SK-N-SH (cell line): ENCODE measurements around the gene RLF. TPM values are rescaled to one million over a fixed set of nuclear protein-coding genes. Genes with fewer than 3 reads are reported as not detected.

Experiments used
- CTCF ChIA-PET: fragments of 300-600, 350-600 bp; formaldehyde crosslinking; extraction: SDS; loops from one replicate; lab custom pipeline; 2021; lab: Yijun Ruan, JAX
- POLR2A ChIA-PET: fragments of 350-600 bp; sonication (Branson Sonifier 250); formaldehyde crosslinking; extraction: SDS; loops from one replicate; lab custom pipeline; 2020; ENCODE audit warnings: antibody characterized with exemption, inconsistent platforms; lab: Yijun Ruan, JAX
- DNase-seq: peaks from one replicate; pipeline ENCODE4 v3.0.0; 2012
- H2AFZ ChIP-seq: fragments of 200-600 bp; sonication (generic); 2 replicates; pipeline ENCODE4 v1.8.1; 2016; ENCODE audit warnings: antibody characterized with exemption, mild to moderate bottlenecking, low read depth
- H3F3A ChIP-seq: fragments of 200-600 bp; sonication (generic); replicated peaks from 2 replicates; pipeline ENCODE3; 2016; ENCODE audit warnings: antibody characterized with exemption, mild to moderate bottlenecking; ENCODE audit not compliant: insufficient read depth
- H3K27ac ChIP-seq, 2 experiments: fragments of 200-500 bp in 1 of 2; fragments of 200-600 bp in 1 of 2; sonication (Bioruptor generic) in 1 of 2; sonication (generic), shearing (Covaris generic) in 1 of 2; 2 replicates each; pipeline versions ENCODE4 v1.5.1 to v1.6.1; 2014 to 2016; ENCODE audit warnings: low read depth in 2 of 2, inconsistent platforms in 1 of 2, low read length in 1 of 2, mild to moderate bottlenecking in 1 of 2, mixed read lengths in 1 of 2
- H3K27me3 ChIP-seq: fragments of 200-600 bp; sonication (generic), shearing (Covaris generic); 2 replicates; pipeline ENCODE4 v1.6.1; 2016; ENCODE audit warnings: mixed run types; ENCODE audit not compliant: insufficient read depth
- H3K36me3 ChIP-seq, 2 experiments: fragments of 200-500 bp in 1 of 2; fragments of 200-600 bp in 1 of 2; sonication (Bioruptor generic) in 1 of 2; sonication (generic) in 1 of 2; replicated peaks in 1 of 2; 2 replicates each; pipeline versions ENCODE3 to v1.5.1; 2014 to 2016; ENCODE audit warnings: low read length in 1 of 2, mild to moderate bottlenecking in 1 of 2; ENCODE audit not compliant: insufficient read depth in 2 of 2, control insufficient read depth in 1 of 2
- H3K4me1 ChIP-seq, 2 experiments: fragments of 200-500 bp in 1 of 2; fragments of 200-600 bp in 1 of 2; sonication (Bioruptor generic) in 1 of 2; sonication (generic), shearing (Covaris generic) in 1 of 2; 2 replicates each; pipeline versions ENCODE4 v1.5.1 to v1.6.1; 2014 to 2016; ENCODE audit warnings: low read depth in 1 of 2, low read length in 1 of 2, mixed run types in 1 of 2; ENCODE audit not compliant: insufficient read depth in 2 of 2, control insufficient read depth in 1 of 2
- H3K4me2 ChIP-seq: fragments of 200-600 bp; sonication (generic), shearing (Covaris generic); 2 replicates; pipeline ENCODE4 v1.6.1; 2017; ENCODE audit warnings: mixed run types
- H3K4me3 ChIP-seq, 2 experiments: fragments of 200-500 bp in 1 of 2; fragments of 200-600 bp in 1 of 2; sonication (Bioruptor generic) in 1 of 2; sonication (generic), shearing (Covaris generic) in 1 of 2; 2 replicates each; pipeline versions ENCODE4 v1.5.1 to v1.8.1; 2014 to 2016; ENCODE audit warnings: low read depth in 2 of 2, inconsistent platforms in 1 of 2, low read length in 1 of 2, mild to moderate bottlenecking in 1 of 2, mixed read lengths in 1 of 2, moderate library complexity in 1 of 2
- H3K79me2 ChIP-seq: fragments of 200-600 bp; sonication (generic); 2 replicates; pipeline ENCODE4 v1.8.1; 2017; ENCODE audit warnings: mild to moderate bottlenecking; ENCODE audit not compliant: insufficient read depth
- H3K9ac ChIP-seq: fragments of 200-600 bp; sonication (generic); 2 replicates; pipeline ENCODE4 v1.6.1; 2017; ENCODE audit warnings: mixed run types
- H3K9me2 ChIP-seq: fragments of 200-600 bp; sonication (generic); 2 replicates; pipeline ENCODE4 v1.6.1; 2017; ENCODE audit warnings: mixed run types
- H3K9me3 ChIP-seq: fragments of 200-600 bp; sonication (generic); 2 replicates; pipeline ENCODE4 v1.6.1; 2017; ENCODE audit warnings: mixed run types, mild to moderate bottlenecking, moderate library complexity
- H4K20me1 ChIP-seq: fragments of 200-600 bp; sonication (generic); 2 replicates; pipeline ENCODE4 v1.6.1; 2017; ENCODE audit warnings: mild to moderate bottlenecking, mixed run types; ENCODE audit not compliant: insufficient read depth
- CHD2 ChIP-seq: fragments of 150-350 bp; IDR thresholded peaks from 2 replicates; pipeline ENCODE4 v1.6.1; 2018; ENCODE audit warnings: low read length; ENCODE audit not compliant: partially characterized antibody
- FOSL2 ChIP-seq: IDR thresholded peaks from 2 replicates; pipeline ENCODE4 v1.4.0; 2012; ENCODE audit warnings: low read depth, mild to moderate bottlenecking, moderate library complexity, borderline replicate concordance
- FOXJ3 ChIP-seq: sonication (generic); formaldehyde crosslinking; IDR thresholded peaks from 2 replicates; pipeline ENCODE4 v1.5.1; 2020; ENCODE audit warnings: mild to moderate bottlenecking, missing genetic modification reagents
- FOXM1 ChIP-seq: IDR thresholded peaks from 2 replicates; pipeline ENCODE4 v1.4.0; 2012; ENCODE audit warnings: low read depth, mild to moderate bottlenecking
- GABPA ChIP-seq: IDR thresholded peaks from 2 replicates; pipeline ENCODE4 v1.4.0; 2012; ENCODE audit warnings: low read depth, mild to moderate bottlenecking
- GATA2 ChIP-seq: sonication (generic); formaldehyde crosslinking; IDR thresholded peaks from 2 replicates; pipeline ENCODE4 v1.5.0; 2020; ENCODE audit warnings: mild to moderate bottlenecking, missing genetic modification reagents
- MEF2A ChIP-seq: IDR thresholded peaks from 2 replicates; pipeline ENCODE4 v1.4.0; 2012; ENCODE audit warnings: low read depth, borderline replicate concordance
- MXI1 ChIP-seq: IDR thresholded peaks from 2 replicates; pipeline ENCODE4 v1.6.1; 2012; ENCODE audit warnings: mild to moderate bottlenecking, low read depth, low read length, improper control_type of control experiment
- NFIC ChIP-seq: IDR thresholded peaks from 2 replicates; pipeline ENCODE4 v1.4.0; 2012; ENCODE audit warnings: borderline replicate concordance
- NRF1 ChIP-seq: IDR thresholded peaks from 2 replicates; pipeline ENCODE4 v1.6.1; 2012; ENCODE audit warnings: low read depth, mild to moderate bottlenecking, low read length
- RAD21 ChIP-seq: IDR thresholded peaks from 2 replicates; pipeline ENCODE4 v1.6.1; 2012; ENCODE audit warnings: mild to moderate bottlenecking, low read length
- REST ChIP-seq: IDR thresholded peaks from 2 replicates; pipeline ENCODE4 v1.6.1; 2012; ENCODE audit warnings: mild to moderate bottlenecking, low read depth, low read length, moderate library complexity
- RXRA ChIP-seq: IDR thresholded peaks from 2 replicates; pipeline ENCODE4 v1.4.0; 2012; ENCODE audit warnings: low read depth, mild to moderate bottlenecking, borderline replicate concordance
- SIN3A ChIP-seq: IDR thresholded peaks from 2 replicates; pipeline ENCODE4 v1.6.1; 2012; ENCODE audit warnings: low read depth, mild to moderate bottlenecking, low read length, moderate library complexity, borderline replicate concordance
- TCF12 ChIP-seq: IDR thresholded peaks from 2 replicates; pipeline ENCODE4 v1.4.0; 2012
- TEAD4 ChIP-seq: IDR thresholded peaks from 2 replicates; pipeline ENCODE4 v1.4.0; 2012; ENCODE audit warnings: mild to moderate bottlenecking, borderline replicate concordance; ENCODE audit not compliant: insufficient read depth
- YY1 ChIP-seq: IDR thresholded peaks from 2 replicates; pipeline ENCODE4 v1.4.0; 2012; ENCODE audit warnings: low read depth, mild to moderate bottlenecking
- WGBS: methylation state at CpG from one replicate; pipeline ENCODE4 v1.1.6; 2017; ENCODE audit warnings: low lambda C conversion rate; 5-methylcytosine and 5-hydroxymethylcytosine counted together
- polyA plus RNA-seq, 3 experiments: library from polyadenylated mRNA; depleted of rRNA; stranded (reverse); fragments of >200 nt; gene quantifications; 2 replicates each; pipeline ENCODE4 v1.2.3, GENCODE V29; 2012
- TF ChIP-seq, protein P1 (sequence below): IDR thresholded peaks from 2 replicates; pipeline ENCODE4; 2012

The RLF gene
- polyA plus RNA-seq, 1 of the 3 experiments (the other 2 are of a cell fraction) = 2.3 TPM

DNA sequence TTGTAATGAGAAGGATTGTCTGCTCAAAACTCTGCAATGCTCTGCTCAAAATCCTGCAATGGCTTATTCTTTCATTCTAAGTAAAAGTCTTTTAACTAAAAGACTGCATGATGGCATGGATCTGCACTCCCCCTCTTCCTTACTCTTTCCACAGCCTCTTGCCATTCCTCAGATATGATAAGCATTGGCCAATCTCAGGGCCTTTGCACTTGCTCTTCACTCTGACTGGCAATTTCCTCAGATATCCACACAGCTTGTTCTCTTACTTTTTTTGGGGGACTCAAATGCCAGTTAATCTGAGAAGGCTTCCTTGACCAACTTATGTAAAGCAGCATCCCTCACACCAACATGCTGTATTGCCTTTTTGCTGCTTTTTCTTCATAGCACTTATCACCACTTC, 94.0 kb downstream of the RLF start (continued):
- TF ChIP-seq NFIC (no peak), CHD2 (no peak), GABPA (no peak), NRF1 (no peak), MEF2A (no peak), GATA2 (CRISPR knock-in tag) (no peak), YY1 (no peak), RXRA (no peak)

GRCh38 chr1:40256401-40257084, 95.4 kb downstream of the RLF start:
- Histone ChIP-seq H3K9me3 (no peaks in the 10 kb centered on the region), H3K9me2 (no peaks in the 10 kb centered on the region), H3K27ac (peak overlapping the region; percentile 96 to 99), H3K79me2 (peaks cover 63% of the 10 kb centered on the region), H3K4me1 (peaks cover 10 to 11% of the 10 kb centered on the region in 2 experiments; a peak in 3 of 4 replicates), H3K27me3 (no peaks in the 10 kb centered on the region), H3K4me2 (peak overlapping the region; percentile 77), H4K20me1 (no peaks in the 10 kb centered on the region), H3K4me3 (peak overlapping the region; percentile 75 to 93), H3F3A (peaks cover 9% of the 10 kb centered on the region), H3K9ac (peak overlapping the region; percentile 99), H3K36me3 (peaks cover 12 to 22% of the 10 kb centered on the region in 2 experiments), H2AFZ (0 out of 2 replicates have a peak overlapping the region, but pooled peaks have one; percentile 94)
- POLR2A ChIA-PET = no interaction called here
- no peak for DNase-seq
- TF ChIP-seq SIN3A = no peak
- TF ChIP-seq FOSL2 = no peak
- TF ChIP-seq MXI1 = no peak
- no peak for TF ChIP-seq REST
- TF ChIP-seq TEAD4 = no peak
- TF ChIP-seq CHD2 = no peak
- no peak for TF ChIP-seq FOXJ3 (CRISPR knock-in tag)
- no peak for TF ChIP-seq RXRA
- TF ChIP-seq RAD21 = no peak
- no peak for TF ChIP-seq TCF12
- TF ChIP-seq, protein P1, sequence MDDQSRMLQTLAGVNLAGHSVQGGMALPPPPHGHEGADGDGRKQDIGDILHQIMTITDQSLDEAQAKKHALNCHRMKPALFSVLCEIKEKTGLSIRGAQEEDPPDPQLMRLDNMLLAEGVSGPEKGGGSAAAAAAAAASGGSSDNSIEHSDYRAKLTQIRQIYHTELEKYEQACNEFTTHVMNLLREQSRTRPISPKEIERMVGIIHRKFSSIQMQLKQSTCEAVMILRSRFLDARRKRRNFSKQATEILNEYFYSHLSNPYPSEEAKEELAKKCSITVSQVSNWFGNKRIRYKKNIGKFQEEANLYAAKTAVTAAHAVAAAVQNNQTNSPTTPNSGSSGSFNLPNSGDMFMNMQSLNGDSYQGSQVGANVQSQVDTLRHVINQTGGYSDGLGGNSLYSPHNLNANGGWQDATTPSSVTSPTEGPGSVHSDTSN = no peak
- no peak for TF ChIP-seq FOXM1
- CTCF ChIA-PET = interaction anchor here (1.0 to 2.1 kb wide), 4 partner anchors 59 to 112 kb away, joined by 3 to 6 read pairs (median 4); no protein-coding TSS in a partner anchor
- 43% methylated on average over 6 of the region's 6 CpGs for WGBS
